HG03558 (cell line): ENCODE measurements around the gene CAMTA1.

Experiments used
- ATAC-seq: cut with Tn5 transposase; IDR thresholded peaks from one replicate; pipeline ENCODE4 v1.9.1; 2021; ENCODE audit warnings: moderate number of reproducible peaks; ENCODE audit not compliant: unreplicated experiment; ENCODE audit errors: extremely low read depth

CAMTA1 gene

DNA sequence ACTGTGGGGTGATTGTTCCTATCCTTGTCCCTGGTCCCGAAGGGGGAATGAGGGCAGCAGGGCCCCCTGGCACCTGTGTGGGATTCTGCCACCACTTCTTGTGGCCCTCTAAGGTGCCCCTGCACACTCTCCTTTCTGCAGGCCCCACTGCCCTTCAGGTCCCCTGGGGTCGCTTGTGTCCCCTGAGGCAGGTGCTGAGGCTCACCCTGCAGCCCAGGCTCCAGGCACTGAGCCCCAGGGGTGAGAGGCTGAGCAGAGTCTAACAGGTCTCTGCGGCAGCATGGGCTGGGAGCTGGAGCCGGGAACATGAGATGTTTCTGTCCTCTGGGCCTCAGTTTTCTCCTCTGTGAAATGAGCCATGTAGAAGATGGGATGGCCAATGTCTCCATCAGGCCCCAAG, 774.9 kb downstream of the CAMTA1 start:
- no peak for ATAC-seq

DNA sequence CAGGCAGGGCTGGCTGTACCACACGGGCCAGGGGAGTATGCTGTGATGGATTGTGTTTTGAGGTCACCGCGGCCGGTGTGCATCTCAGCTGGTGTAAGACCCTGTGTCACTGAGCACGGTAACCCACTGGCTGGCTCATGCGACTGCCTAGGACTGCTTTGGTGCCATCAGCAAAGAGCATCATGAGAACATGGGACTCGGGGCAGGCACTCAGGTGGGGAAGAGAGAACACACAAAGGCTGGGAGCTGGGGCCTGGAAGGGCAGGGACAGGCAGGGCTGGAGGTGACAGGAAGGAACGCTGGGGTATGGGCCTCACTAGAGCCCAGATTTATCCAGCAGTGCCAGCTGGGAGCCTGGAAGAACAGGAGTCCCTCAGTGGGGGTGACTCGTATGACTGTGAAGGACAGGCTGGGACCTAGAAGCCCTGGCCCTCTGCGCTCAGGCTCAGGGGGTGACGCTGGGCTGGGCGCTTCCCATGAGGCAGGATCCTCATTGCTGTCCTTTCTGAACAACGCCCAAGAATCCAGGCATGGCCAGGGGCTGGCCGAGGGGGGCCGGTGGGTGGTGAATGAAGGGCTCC, 775.4 kb downstream of the CAMTA1 start:
- ATAC-seq = no peak

DNA sequence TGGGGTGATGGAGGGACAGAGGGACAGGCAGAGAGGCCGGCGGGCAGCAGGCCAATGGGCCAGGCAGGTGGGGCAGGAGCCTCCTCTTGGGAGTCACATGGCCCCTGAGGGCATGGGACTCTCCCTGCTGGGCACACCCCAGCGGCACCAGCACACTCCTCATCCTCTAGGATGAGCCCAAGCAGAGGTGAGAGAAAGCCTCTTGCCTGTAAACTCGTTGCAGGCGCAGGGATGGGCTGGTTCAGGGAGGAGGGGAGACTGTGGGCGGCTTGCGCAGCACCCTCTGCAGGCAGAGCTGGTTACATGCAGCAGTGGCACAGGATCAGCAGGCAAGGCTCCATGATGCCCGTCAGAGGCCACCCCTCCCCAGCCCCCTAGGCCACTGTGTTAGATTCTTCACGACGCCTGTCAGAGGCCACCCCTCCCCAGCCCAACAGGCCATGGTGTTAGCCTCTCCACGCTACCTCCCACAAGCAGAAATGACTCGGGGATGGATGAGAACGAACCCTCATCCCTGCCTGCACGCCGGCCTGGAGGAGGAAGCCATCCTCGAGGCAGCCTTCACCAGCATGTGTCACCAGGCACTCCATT, 776.2 kb downstream of the CAMTA1 start:
- no peak for ATAC-seq

DNA sequence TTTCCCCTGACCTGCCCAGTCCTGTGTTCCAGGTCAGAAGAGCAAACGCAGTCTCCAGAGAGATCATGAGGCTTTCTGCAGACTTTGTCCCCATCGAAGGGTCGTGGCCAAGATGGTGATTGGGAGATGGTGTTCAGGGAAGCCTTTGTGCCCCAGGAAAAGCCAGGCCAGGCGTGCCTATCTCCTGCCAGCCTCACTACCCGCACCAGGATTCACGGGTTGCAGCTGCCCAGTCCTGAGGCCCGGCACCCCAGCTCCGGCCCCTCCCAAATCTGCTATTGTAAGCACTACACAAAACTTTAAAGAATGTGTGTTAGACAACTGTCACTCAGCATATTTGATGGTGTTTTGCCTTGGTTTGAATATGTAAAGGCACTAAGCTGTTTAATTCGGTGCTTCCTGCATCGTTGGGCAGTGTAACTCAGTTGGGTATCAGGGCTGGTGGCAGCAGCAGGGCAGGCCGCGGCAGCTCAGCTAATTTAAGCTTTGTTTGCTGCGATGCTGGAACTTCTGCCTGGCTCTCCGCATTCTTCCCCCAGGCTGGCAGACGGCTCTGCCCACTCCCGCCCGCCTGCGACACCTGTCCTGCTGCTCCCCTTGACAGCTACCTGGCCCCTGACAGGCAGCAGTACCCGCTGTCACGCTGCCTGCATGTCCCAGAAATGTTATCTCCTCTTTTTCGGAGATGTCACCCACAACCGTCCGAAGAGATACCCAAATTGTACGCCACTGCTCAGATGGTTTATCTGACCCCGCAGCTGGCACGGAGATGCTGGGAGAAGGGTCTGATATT, 776.9 kb downstream of the CAMTA1 start:
- ATAC-seq = no peak

DNA sequence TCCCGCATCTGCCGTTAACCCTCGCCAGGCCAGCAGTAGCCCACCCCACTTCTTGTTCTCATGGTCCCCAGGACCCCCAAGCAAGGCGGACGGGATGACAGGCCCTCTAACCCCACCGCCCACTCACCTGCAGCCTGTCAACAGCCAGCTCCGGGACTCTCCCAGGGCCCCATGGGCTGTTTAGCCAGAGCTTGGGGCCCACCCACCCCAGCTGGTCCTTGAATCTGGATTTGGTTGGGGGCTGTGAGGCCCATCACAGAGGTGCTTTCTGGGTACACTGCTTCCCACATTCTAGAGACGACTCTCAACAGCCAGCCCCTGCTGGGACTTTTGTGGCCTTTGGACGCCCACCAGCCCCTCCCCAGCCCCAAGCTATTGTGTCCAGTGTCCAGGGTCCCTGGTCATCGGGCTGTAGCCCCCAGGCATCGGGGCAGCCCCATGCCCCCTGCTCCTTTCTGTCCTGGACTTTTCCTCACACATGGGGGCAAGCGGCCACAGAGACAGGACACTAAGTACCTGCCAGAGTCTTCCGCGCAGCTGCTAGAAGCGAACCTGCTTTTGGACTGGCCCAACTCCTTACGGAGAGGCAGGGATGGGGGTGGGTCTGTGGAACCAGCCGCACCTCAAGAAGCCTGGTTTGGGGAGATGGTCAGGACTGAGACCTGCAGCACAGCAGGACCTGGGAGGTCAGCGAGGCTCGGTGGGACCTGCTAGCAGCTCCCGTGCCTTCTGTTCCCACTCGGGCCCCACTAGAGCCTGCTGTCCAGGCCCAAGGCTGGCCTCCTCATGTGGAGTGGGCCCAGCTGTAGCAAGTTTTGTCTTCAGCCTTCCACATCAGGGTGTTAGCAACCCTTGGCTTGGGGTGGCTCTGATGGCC, 777.7 kb downstream of the CAMTA1 start:
- ATAC-seq = no peak

DNA sequence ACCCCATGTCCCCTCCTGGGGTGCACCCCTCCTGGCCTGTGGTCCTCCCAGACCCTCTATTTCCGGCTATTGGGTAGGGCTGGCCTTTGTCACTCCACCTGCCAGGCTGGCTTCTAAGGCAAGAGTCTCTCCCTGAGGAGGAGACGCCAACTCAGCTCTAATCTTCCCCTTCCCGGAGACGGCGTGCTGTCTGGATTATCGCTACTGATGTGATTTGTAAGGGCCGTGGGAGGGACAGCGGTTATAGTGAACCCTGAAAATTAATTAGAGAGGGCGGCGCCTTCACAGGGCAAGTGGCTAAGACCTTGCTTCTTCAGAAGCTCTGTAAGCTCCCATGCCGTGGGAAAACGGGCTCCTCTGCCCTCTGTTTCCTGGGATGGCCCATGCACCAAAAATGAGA, 778.9 kb downstream of the CAMTA1 start:
- no peak for ATAC-seq

DNA sequence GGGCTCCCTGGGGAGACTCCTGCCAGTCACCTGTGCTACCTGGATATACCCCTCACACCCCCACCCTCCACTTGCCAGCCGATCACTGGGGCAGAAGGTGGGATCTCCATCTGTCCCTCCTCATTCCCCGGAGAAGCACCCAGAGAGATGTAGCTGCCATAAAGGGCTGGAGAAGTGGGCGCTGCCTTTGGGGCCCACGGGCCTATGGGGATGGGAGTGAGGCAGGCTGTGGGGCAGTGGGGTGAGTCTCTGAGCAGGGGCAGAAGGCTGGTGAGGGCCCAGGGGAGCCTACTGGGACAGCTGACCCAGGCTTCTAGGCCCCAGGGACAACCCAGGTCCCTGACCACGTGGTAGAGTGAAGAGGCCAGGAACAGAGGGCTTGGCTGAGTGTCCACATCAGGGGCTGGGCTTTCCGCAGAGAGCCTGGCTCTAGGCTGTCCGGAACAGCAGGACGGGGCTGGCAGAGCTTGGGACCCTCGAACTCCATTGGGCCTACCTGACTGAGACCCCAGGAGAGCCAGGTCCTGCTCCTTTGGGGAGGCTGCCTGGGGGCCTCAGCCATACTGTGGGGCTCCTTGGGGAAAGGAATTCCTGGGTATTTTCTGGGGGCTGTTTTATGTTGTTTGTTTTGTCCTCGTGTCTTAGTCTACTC, 780.0 kb downstream of the CAMTA1 start:
- ATAC-seq = no peak

DNA sequence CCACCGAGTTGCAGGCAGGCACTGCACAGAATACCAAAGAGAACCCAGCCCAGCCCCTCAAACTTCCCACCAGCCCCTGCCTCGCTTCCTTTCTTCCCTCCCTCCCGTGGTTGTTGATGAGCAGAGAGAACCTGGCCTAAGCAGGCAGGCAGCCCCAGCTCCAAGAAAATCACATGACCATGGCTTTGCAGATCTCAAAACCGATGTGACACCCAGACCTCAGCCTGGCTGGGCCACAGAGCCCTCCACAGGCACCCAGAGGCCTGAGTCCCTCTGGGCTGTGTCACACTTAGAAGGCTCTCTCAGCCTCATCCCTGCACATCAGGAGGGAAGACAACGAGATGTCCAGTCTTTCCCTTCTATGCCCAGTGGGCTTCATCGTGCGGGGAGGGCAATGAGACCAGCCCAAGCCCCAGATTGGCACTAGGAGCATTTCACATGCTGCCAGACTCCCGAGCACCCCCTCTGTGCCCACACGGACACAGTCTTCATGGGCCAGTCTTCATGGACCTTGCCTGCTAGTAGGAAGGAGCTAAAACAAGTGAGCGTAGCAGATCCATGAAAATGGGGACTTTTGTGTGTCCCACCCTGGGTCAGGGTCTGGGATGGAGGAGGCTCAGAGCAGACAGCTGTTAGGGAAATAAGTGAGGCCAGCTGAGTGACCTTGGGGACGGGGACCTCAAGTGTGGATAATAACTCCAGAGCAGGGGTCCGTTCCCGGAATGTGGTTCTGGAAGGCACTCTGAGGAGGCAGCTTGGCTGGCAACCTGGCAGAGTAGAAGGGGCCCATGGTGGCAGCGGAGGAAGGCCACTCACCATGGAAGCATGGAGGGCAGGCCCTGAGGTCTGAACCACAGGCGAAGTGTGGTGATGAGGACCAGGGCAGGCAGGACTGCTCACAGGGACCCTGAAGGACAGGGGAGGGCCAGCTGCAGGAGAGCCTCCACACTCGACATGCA, 781.4 kb downstream of the CAMTA1 start:
- ATAC-seq = no peak

DNA sequence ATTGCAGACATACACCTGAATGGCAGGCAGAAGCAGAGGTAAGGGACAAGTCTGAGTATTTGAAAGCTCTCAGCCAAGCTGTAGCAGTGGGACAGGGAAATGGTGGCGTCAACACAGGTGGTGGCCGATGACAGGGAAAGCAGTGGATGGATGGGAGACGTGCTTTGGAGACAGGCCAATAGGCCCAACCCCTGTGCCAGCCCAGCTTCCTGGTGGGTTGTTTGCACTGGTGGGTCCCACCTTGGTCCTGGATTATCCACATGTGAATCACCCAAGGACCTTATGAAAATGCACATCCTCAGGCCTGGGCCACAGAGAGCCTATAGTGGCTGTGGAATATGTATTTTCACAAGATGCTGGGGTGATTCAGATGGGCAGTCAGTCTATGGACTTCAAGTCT, 782.1 kb downstream of the CAMTA1 start:
- no peak for ATAC-seq

DNA sequence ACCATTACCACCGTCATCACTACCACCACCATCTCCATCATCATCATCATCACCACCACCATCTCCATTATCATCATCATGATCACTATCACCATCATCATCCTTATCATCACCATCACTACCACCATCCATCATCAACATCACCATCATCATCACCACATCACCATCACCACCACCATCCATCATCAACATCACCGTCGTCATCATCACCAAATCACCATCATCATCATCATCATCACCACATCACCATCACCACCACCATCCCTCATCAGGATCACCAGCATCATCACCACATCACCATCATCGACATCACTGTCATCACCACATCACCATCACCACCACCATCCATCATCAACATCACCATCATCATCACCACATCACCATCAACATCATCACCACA, 782.8 kb downstream of the CAMTA1 start:
- ATAC-seq = no peak

DNA sequence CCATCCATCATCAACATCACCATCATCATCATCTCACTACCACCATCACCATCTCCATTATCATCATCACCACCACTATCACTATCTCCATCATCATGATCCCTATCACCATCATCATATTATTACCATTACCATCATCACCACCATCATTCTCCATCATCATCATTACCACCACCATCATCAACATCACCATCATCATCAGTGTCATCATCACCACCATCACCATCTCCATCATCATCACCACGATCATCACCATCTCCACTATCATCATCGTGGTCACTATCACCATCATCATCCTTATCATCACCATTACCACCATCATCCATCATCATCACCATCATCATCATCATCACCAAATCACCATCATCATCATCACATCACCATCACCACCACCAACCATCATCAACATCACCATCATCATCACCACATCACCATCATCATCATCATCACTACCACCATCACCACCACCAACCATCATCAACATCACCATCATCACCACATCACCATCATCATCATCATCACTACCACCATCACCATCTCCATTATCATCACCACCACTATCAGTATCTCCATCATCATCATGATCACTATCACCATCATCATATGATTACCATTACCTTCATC, 783.8 kb downstream of the CAMTA1 start:
- no peak for ATAC-seq

DNA sequence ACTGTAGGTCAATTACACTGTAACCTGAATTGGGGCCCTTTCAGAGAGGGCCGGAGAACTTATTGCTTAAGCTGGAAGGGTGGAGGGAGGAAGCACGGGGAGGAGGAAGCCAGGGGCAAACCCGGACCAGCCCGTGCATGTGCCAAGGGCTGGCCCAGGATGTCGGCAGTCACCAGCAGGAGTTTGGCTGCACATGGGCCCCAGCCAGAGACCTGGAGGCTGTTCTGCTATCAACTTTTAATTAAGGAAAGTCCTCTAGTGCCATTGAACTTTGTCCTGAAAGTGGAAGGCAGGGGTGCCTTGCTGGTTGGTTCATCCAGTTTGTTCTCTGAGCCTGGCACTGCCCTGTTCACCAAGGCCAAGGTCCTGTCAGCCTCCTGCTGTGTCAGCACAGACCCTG, 785.1 kb downstream of the CAMTA1 start:
- ATAC-seq = no peak

DNA sequence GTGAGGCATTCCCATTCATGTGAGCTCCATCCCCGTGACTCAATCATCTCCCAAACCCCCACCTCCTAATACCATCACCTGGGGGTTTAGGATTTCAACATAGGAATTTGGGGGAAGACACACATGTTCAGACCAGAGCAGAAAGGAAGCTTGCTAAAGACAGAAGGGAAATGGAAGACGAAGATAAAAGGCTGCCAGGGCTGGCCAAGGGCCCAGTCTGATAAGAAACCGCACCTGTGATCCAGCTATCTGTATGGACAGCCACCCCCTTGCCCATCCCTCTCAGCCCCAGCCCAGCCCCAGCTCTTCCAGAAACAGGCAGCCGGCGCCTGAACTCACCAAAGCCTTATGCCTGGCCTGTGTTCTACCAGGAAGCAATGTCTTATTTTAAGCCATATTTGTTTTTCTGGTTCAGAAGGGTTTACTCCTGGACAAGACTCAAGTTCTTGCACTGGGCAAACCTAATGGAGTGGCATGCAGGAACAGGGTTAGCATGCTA, 787.4 kb downstream of the CAMTA1 start:
- ATAC-seq = no peak

DNA sequence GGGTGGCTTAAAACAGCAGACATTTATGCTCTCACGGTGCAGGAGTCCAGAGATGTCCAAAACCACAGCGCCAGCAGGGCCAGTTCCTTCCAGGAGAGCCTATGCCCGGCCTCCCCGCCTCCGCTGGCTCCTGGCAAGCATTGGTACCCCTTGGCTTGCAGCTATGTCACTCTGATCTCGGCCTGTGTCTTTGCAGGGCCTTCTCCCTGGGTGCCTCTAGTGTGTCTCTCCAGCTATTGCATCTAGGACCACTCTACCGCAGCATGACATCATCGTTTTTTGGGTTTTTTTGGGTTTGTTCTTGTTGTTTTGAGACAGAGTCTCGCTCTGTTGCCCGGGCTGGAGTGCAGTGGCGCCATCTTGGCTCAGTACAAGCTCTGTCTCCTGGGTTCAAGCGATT, 788.2 kb downstream of the CAMTA1 start:
- no peak for ATAC-seq

DNA sequence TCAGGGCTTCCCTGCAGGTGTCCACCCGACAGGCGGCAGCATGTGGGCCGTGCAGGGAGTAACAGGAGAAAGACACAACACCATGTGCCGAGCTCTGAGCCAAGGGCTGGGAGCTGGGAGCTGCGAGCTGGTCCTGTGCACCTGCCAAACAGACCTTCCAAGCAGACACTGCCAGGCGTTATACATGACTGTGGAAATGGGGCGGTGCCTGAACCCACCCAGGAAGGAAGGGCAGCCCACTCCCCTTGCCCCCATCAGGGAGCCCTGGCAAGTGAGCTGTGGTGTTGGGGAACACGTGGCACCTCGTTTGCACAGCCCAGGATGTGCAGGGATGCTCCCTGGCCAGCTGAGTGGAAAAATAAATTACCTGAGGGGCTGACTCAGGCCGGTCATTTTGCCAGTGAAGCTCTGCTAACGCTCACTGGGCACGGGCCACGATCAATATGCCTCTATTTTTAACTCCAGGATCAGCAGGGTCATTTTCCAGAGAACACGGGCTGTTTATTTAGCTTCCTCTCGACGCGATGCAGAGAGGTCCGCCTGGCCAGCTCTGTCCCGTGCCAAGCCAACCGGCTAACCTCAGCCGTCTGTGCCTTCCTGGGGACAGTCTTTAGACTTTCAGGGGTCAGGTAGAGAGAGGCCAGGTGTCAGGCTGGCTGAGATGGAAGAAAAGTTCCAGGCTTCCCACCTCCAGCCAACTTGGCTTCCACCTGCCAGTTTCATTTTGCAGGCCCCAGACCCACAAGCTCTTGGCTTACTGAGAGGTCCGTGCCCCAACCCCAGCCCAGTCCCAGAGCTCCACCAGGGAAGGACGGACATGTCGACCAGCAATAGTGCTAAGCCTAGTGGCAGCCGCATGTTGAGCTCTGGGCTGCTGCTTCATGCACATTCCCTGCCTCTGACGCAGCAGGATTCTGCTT, 789.1 kb downstream of the CAMTA1 start:
- no peak for ATAC-seq

DNA sequence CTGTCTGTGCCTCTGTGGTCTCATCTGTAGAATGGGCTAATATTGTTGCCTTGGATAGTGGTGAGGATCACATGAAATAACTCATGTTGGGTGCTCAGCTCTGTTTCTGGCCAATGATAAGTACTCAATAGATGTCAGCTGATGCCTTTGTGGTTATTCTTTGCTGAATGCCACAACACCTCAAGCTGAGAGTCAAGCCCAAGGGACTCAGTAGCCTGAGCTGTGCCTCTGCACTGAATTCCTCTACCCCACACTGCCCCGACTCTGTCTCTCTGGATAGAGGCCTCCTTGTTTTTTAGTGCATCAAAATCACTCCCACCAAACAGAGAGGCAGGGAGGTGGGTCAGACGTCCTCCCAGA, 789.8 kb downstream of the CAMTA1 start:
- no peak for ATAC-seq

DNA sequence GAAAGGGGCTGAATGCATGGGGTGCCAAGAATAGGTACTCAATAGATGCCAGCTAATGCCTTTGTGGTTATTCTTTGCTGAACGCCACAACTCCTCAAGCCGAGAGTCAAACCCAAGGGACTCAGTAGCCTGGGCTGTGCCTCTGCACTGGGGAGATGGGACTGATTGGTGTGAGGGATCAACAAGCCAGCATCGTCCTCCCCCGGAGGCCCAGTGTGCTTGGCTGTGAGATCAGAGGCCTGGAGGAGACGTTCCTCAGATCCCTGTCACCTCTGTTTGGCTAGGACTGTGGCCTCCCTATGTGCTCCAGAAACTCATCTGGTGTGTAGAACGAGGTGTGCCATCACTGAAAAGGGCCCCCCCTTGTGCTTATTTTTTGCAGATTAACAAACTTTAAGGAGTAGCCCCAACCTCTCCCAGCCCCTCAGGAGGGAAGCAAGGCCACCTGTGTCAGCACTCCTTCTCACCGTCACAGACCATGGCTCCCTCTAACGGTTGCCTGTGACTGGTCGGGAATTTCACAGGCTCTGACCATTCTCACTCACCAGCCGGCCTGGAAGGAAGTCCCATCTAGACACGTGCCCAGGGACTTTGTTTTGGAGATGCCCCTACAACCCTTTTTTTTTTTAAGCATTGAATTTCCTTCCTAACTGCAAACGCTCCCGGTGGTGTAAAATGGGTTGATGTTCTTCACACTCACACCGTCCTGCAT, 791.8 kb downstream of the CAMTA1 start:
- no peak for ATAC-seq
